Stomach (tissue), 4 donors: ENCODE measurements around the gene ATP9A.

Experiments used
- CTCF ChIP-seq, 7 experiments: fragments of 450-650 bp in 4 of 7; fragments of 200-600 bp in 3 of 7; sonication (generic) in 3 of 7; IDR thresholded peaks; one replicate each; pipeline ENCODE4 v1.5.1; 2016 to 2019; ENCODE audit warnings: antibody characterized with exemption in 7 of 7, control low read depth in 2 of 7, mild to moderate bottlenecking in 1 of 7
- EP300 ChIP-seq: sonication (generic); formaldehyde crosslinking; IDR thresholded peaks from one replicate; pipeline ENCODE4 v1.6.1; 2017; ENCODE audit warnings: antibody characterized with exemption
- POLR2A ChIP-seq, 4 donors: fragments of 450-650 bp; IDR thresholded peaks; one replicate each; pipeline ENCODE4 v1.6.1; 2016; ENCODE audit warnings: antibody characterized with exemption in 4 of 4, control low read depth in 2 of 4, mild to moderate bottlenecking in 1 of 4, moderate library complexity in 1 of 4

GRCh38 chr20:51792960-51793359, 24.8 kb upstream of the ATP9A start:
- TF ChIP-seq CTCF (IDR thresholded peaks at IDR 0.05) (no peak), POLR2A (IDR thresholded peaks at IDR 0.05) (no peak), EP300 (no peak)
